Liver (tissue), 9 donors: Measurements from ENCODE around the gene FSTL1. TPM values are rescaled to one million over a fixed set of nuclear protein-coding genes. Genes with fewer than 3 reads are reported as not detected.

Source experiments
- DNase-seq: peaks from one replicate; pipeline ENCODE4 v3.0.0-alpha.2; 2017; ENCODE audit warnings: low spot score
- H3K27ac ChIP-seq, 2 donors: one replicate each; pipeline ENCODE4 v1.7.0; 2013; ENCODE audit warnings: inconsistent platforms in 2 of 2, low read length in 2 of 2, control low read depth in 1 of 2, low read depth in 1 of 2, mild to moderate bottlenecking in 1 of 2
- H3K27me3 ChIP-seq, 4 donors: one replicate each; pipeline versions ENCODE4 v1.6.1 to v1.7.0; 2013; ENCODE audit warnings: low read length in 3 of 4, inconsistent platforms in 1 of 4, mild to moderate bottlenecking in 1 of 4, moderate library complexity in 1 of 4; ENCODE audit not compliant: control insufficient read depth in 4 of 4, insufficient read depth in 4 of 4
- H3K36me3 ChIP-seq, 4 donors: one replicate each; pipeline versions ENCODE4 v1.6.1 to v1.7.0; 2013; ENCODE audit warnings: low read length in 3 of 4, mild to moderate bottlenecking in 3 of 4, low read depth in 1 of 4, moderate library complexity in 1 of 4; ENCODE audit not compliant: control insufficient read depth in 4 of 4, insufficient read depth in 3 of 4
- H3K4me1 ChIP-seq, 4 donors: one replicate each; pipeline versions ENCODE4 v1.6.1 to v1.7.0; 2013; ENCODE audit warnings: low read length in 3 of 4, mild to moderate bottlenecking in 3 of 4, moderate library complexity in 1 of 4; ENCODE audit not compliant: control insufficient read depth in 4 of 4, insufficient read depth in 4 of 4
- H3K4me3 ChIP-seq, 3 donors: one replicate each; pipeline versions ENCODE4 v1.6.1 to v1.7.0; 2013; ENCODE audit warnings: low read length in 3 of 3, control low read depth in 1 of 3, low read depth in 1 of 3, mild to moderate bottlenecking in 1 of 3
- H3K9ac ChIP-seq, 2 donors: one replicate each; pipeline ENCODE4 v1.7.0; 2013; ENCODE audit warnings: low read length in 2 of 2, mild to moderate bottlenecking in 2 of 2, moderate library complexity in 2 of 2, control low read depth in 1 of 2, low read depth in 1 of 2
- H3K9me3 ChIP-seq, 4 donors: one replicate each; pipeline versions ENCODE4 v1.6.1 to v1.7.0; 2013; ENCODE audit warnings: low read length in 3 of 4; ENCODE audit not compliant: control insufficient read depth in 4 of 4
- EGR1 ChIP-seq, 2 donors: IDR thresholded peaks; 2 replicates each; pipeline ENCODE4 v1.6.1; 2016 to 2018; ENCODE audit warnings: antibody characterized with exemption in 2 of 2, low read depth in 2 of 2
- FOXA1 ChIP-seq: IDR thresholded peaks from 2 replicates; pipeline ENCODE4 v1.6.1; 2016; ENCODE audit warnings: antibody characterized with exemption
- GABPA ChIP-seq, 2 donors: IDR thresholded peaks in 1 of 2; conservative IDR thresholded peaks in 1 of 2; 2 replicates each; pipeline ENCODE4 v1.6.1; 2016; ENCODE audit warnings: antibody characterized with exemption in 2 of 2, mild to moderate bottlenecking in 1 of 2, moderate library complexity in 1 of 2
- HNF4A ChIP-seq, 2 donors: conservative IDR thresholded peaks; 2 replicates each; pipeline ENCODE4 v1.6.1; 2016; ENCODE audit warnings: antibody characterized with exemption in 2 of 2, mild to moderate bottlenecking in 2 of 2
- HNF4G ChIP-seq: IDR thresholded peaks from 2 replicates; pipeline ENCODE4 v1.6.1; 2016; ENCODE audit warnings: antibody characterized with exemption
- RAD21 ChIP-seq, 2 donors: IDR thresholded peaks; 2 replicates each; pipeline ENCODE4 v1.6.1; 2016; ENCODE audit warnings: antibody characterized with exemption in 2 of 2, mild to moderate bottlenecking in 2 of 2
- RXRA ChIP-seq, 2 donors: IDR thresholded peaks; 2 replicates each; pipeline ENCODE4 v1.6.1; 2017 to 2018; ENCODE audit warnings: antibody characterized with exemption in 2 of 2, mild to moderate bottlenecking in 1 of 2
- SP1 ChIP-seq: IDR thresholded peaks from 2 replicates; pipeline ENCODE4 v1.6.1; 2018; ENCODE audit warnings: antibody characterized with exemption, mild to moderate bottlenecking
- TAF1 ChIP-seq: conservative IDR thresholded peaks from 2 replicates; pipeline ENCODE4 v1.6.1; 2016; ENCODE audit warnings: antibody characterized with exemption, mild to moderate bottlenecking
- YY1 ChIP-seq: IDR thresholded peaks from 2 replicates; pipeline ENCODE4 v1.6.1; 2016; ENCODE audit warnings: antibody characterized with exemption, mild to moderate bottlenecking
- WGBS: extraction: QIAGEN DNeasy Blood & Tissue Kit; methylation state at CpG from one replicate; pipeline ENCODE4 v1.1.7; 2013; 5-methylcytosine and 5-hydroxymethylcytosine counted together
- polyA plus RNA-seq, 2 donors: library from polyadenylated mRNA; stranded (reverse) in 1 of 2; unstranded in 1 of 2; fragments of 200-250 nt in 1 of 2; fragments of >200 nt in 1 of 2; fragmentation: Nextera tagmentation in 1 of 2; extraction: Ambion mirVana in 1 of 2; gene quantifications; one replicate each; pipeline versions ENCODE4 v1.2.1 to v1.2.3, GENCODE V29; 2013 to 2015
- total RNA-seq, 2 donors: library from RNA; depleted of rRNA; stranded (reverse); fragments of >200 nt; gene quantifications; one replicate each; pipeline ENCODE4 v1.2.3, GENCODE V29; 2014
- TF ChIP-seq, protein P1 (sequence below): fragments of 150-350 bp; IDR thresholded peaks from 2 replicates; pipeline ENCODE4 v1.5.1; 2017; ENCODE audit warnings: improper control_type of control experiment, low read depth, low read length; ENCODE audit not compliant: missing input control
- TF ChIP-seq, protein P2 (sequence below): IDR thresholded peaks from 2 replicates; pipeline ENCODE4 v1.6.1; 2016; ENCODE audit warnings: antibody characterized with exemption
- TF ChIP-seq, protein P3 (sequence below): IDR thresholded peaks from 2 replicates; pipeline ENCODE4 v1.6.1; 2016; ENCODE audit warnings: antibody characterized with exemption
- TF ChIP-seq, protein P4 (sequence below): IDR thresholded peaks from 2 replicates; pipeline ENCODE4 v1.6.1; 2016; ENCODE audit warnings: antibody characterized with exemption, mild to moderate bottlenecking
- donor health status: healthy.
- donor health status: healthy.
- donor health status: healthy.
- donor health status: healthy.
- donor health status: healthy.

Gene FSTL1
- total and polyA plus RNA-seq, 4 donors = 9.6 to 67.5 (median 24.6) TPM

GRCh38 chr3:120472121-120472844, 21.5 kb upstream of the FSTL1 start:
- Histone ChIP-seq H3K36me3 (no peaks in the 10 kb centered on the region), H3K4me3 (no peak overlapping the region), H3K4me1 (no peaks in the 10 kb centered on the region), H3K27ac (no peak overlapping the region), H3K9me3 (no peaks in the 10 kb centered on the region), H3K27me3 (no peaks in the 10 kb centered on the region), H3K9ac (no peak overlapping the region)
- DNase-seq = no peak
- WGBS = 85% methylated on average over 3 of the region's 3 CpGs
- TF ChIP-seq, protein P1, sequence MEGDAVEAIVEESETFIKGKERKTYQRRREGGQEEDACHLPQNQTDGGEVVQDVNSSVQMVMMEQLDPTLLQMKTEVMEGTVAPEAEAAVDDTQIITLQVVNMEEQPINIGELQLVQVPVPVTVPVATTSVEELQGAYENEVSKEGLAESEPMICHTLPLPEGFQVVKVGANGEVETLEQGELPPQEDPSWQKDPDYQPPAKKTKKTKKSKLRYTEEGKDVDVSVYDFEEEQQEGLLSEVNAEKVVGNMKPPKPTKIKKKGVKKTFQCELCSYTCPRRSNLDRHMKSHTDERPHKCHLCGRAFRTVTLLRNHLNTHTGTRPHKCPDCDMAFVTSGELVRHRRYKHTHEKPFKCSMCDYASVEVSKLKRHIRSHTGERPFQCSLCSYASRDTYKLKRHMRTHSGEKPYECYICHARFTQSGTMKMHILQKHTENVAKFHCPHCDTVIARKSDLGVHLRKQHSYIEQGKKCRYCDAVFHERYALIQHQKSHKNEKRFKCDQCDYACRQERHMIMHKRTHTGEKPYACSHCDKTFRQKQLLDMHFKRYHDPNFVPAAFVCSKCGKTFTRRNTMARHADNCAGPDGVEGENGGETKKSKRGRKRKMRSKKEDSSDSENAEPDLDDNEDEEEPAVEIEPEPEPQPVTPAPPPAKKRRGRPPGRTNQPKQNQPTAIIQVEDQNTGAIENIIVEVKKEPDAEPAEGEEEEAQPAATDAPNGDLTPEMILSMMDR = no peak
- TF ChIP-seq, protein P2, sequence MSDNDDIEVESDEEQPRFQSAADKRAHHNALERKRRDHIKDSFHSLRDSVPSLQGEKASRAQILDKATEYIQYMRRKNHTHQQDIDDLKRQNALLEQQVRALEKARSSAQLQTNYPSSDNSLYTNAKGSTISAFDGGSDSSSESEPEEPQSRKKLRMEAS = no peak
- TF ChIP-seq YY1 = no peak
- no peak for TF ChIP-seq RXRA (IDR thresholded peaks at IDR 0.05)
- TF ChIP-seq RAD21 (IDR thresholded peaks at IDR 0.05) = no peak
- no peak for TF ChIP-seq SP1
- TF ChIP-seq EGR1 (IDR thresholded peaks at IDR 0.05; ENCODE audit: low read depth in 2 of 2) = no peak
- TF ChIP-seq HNF4A (conservative IDR thresholded peaks at IDR 0.05) = no peak
- TF ChIP-seq, protein P3, sequence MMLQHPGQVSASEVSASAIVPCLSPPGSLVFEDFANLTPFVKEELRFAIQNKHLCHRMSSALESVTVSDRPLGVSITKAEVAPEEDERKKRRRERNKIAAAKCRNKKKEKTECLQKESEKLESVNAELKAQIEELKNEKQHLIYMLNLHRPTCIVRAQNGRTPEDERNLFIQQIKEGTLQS = no peak
- no peak for TF ChIP-seq GABPA (IDR thresholded peaks at IDR 0.05 in 1 of 2, conservative IDR thresholded peaks at IDR 0.05 in 1 of 2)
- TF ChIP-seq FOXA1 = no peak
- TF ChIP-seq HNF4G = no peak
- TF ChIP-seq, protein P4, sequence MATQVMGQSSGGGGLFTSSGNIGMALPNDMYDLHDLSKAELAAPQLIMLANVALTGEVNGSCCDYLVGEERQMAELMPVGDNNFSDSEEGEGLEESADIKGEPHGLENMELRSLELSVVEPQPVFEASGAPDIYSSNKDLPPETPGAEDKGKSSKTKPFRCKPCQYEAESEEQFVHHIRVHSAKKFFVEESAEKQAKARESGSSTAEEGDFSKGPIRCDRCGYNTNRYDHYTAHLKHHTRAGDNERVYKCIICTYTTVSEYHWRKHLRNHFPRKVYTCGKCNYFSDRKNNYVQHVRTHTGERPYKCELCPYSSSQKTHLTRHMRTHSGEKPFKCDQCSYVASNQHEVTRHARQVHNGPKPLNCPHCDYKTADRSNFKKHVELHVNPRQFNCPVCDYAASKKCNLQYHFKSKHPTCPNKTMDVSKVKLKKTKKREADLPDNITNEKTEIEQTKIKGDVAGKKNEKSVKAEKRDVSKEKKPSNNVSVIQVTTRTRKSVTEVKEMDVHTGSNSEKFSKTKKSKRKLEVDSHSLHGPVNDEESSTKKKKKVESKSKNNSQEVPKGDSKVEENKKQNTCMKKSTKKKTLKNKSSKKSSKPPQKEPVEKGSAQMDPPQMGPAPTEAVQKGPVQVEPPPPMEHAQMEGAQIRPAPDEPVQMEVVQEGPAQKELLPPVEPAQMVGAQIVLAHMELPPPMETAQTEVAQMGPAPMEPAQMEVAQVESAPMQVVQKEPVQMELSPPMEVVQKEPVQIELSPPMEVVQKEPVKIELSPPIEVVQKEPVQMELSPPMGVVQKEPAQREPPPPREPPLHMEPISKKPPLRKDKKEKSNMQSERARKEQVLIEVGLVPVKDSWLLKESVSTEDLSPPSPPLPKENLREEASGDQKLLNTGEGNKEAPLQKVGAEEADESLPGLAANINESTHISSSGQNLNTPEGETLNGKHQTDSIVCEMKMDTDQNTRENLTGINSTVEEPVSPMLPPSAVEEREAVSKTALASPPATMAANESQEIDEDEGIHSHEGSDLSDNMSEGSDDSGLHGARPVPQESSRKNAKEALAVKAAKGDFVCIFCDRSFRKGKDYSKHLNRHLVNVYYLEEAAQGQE = no peak

GRCh38 chr3:120471643-120472042, 20.9 kb upstream of the FSTL1 start:
- H3K9ac ChIP-seq = no peak overlapping the region
- H3K4me3 ChIP-seq = no peak overlapping the region
- H3K4me1 ChIP-seq = no peaks in the 10 kb centered on the region
- H3K36me3 ChIP-seq = no peaks in the 10 kb centered on the region
- TF ChIP-seq YY1 = no peak
- TF ChIP-seq TAF1 = no peak
- TF ChIP-seq HNF4A (conservative IDR thresholded peaks at IDR 0.05) = no peak
- TF ChIP-seq HNF4G = no peak
- TF ChIP-seq, protein P4 = no peak
- H3K27ac ChIP-seq = no peak overlapping the region
- no peaks in the 10 kb centered on the region for H3K27me3 ChIP-seq
- DNase-seq = no peak
- H3K9me3 ChIP-seq = no peaks in the 10 kb centered on the region
- 89% methylated on average over 3 of the region's 3 CpGs for WGBS
